Measurements from ENCODE around the gene IVD. TPM values are rescaled to one million over a fixed set of nuclear protein-coding genes. Genes with fewer than 3 reads are reported as not detected.

IVD gene
- total and polyA plus RNA-seq, 9 of the 15 experiments (the other 6 are each of a cell fraction or from before 2014, with no cell fraction given), result 0.15 to 4.5 (median 2.4) TPM

DNA sequence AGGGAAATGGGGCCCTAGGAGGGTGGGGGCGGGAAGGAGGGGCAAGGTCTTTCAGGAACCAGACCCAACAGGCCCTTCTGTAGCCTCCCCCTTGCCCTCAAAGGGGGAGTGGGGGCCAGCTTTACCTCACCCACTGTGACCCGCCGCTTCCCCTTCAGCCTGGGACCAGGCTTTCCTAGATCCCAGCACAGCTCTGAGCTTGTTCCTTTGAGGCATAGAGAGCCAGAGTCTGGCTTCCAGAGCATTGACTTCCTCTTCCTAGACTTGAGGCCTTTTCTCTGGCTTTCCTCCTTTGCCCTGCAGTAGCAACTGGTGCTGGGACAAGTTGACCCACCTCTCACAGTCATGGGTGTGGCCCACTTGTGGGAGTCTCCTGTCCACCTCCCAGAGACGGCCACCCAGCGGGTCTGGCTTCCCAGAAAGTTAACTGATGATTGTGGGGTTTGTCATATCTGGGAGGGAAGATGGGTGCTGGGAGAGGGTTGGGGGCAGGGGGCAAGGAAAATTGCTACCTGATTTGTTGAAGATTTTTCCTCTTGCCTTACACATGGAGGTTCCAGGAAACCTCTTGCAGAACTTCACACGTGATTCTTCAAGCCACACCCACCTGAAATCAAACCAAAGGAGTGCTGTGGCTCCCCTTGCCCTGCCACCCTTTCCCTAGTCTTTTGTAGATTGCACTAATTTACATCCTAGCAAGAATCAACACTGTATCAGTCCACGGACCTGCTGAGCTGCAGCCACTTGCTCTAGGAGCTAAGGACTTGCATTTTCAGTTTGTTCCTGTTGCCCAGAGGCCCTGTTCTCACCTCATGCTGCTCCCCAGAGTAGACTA lies 61.0 kb downstream of the IVD start:
- 38% methylated on average over 7 of the region's 7 CpGs for WGBS (ENCODE audit: insufficient coverage, low coverage, missing lambda C conversion rate)
- Histone ChIP-seq H2AFZ (ENCODE audit: low read depth, low read length) (no peak overlapping the region), H3K9me1 (ENCODE audit: control insufficient read depth, insufficient read depth, low read length) (no peaks in the 10 kb centered on the region), H3K4me3 (no peak overlapping the region), H3K79me2 (ENCODE audit: control insufficient read depth, insufficient read depth, low read length) (peaks cover 4% of the 10 kb centered on the region; the same call in 1 of the 3 replicates), H3K4me2 (ENCODE audit: insufficient read depth, low read length) (no peak overlapping the region), H3K4me1 (replicated peaks in 1 of 2; ENCODE audit: control insufficient read depth in 2 of 2, insufficient read depth in 2 of 2, low read length in 2 of 2) (peaks cover 30 to 44% of the 10 kb centered on the region in 2 experiments), H3K36me3 (ENCODE audit: control insufficient read depth, insufficient read depth, low read length) (peaks cover 63% of the 10 kb centered on the region), H3K9ac (ENCODE audit: insufficient read depth in 1 of 2, low read depth in 2 of 2, low read length in 2 of 2) (peak overlapping the region in 1 of 2 experiments; percentile 79; a peak in 2 of 4 replicates), H3K27me3 (ENCODE audit: control insufficient read depth in 2 of 2, insufficient read depth in 2 of 2, low read length in 2 of 2) (no peaks in the 10 kb centered on the region), H3K9me3 (replicated peaks; ENCODE audit: control insufficient read depth, insufficient read depth, low read depth, low read length) (no peaks in the 10 kb centered on the region), H4K20me1 (replicated peaks; ENCODE audit: control insufficient read depth, insufficient read depth, low read length) (no peaks in the 10 kb centered on the region; the same call in 1 of the 2 replicates), H3K27ac (ENCODE audit: extremely low read depth, low read depth, low read length) (no peak overlapping the region; the same call in 2 of the 3 replicates)
- ChIA-PET POLR2A (interaction anchor here (0.7 to 1.1 kb wide), 3 partner anchors 10 to 14 kb away, joined by 3 read pairs; no protein-coding TSS in a partner anchor), CTCF (ENCODE audit: low intra/inter-chr PET ratio) (no interaction called here)
- intact Hi-C loops (cut with micrococcal nuclease), result no loop called here
- TF ChIP-seq RAD51 (IDR thresholded peaks at IDR 0.05; ENCODE audit: borderline replicate concordance, low read depth) (0 out of 2 replicates have a peak, but pooled peaks have one; percentile 23), MYC (IDR thresholded peaks at IDR 0.05; ENCODE audit: low read depth, low read length) (0 out of 2 replicates have a peak, but pooled peaks have one; percentile 18), MYC (CRISPR knock-in tag; IDR thresholded peaks at IDR 0.05; ENCODE audit: borderline replicate concordance, low read depth) (no peak), PHF8 (IDR thresholded peaks at IDR 0.05; ENCODE audit: borderline replicate concordance, low read length) (no peak), CSDE1 (IDR thresholded peaks at IDR 0.05) (no peak), RCOR1 (IDR thresholded peaks at IDR 0.05; ENCODE audit: borderline replicate concordance in 1 of 2, low read depth in 2 of 2, low read length in 2 of 2) (peak in 1 of 2 experiments; percentile 23; a peak in 1 of 4 replicates), KLF1 (tag; IDR thresholded peaks at IDR 0.05) (peak; percentile 32; the same call in 1 of the 2 replicates), POLR2G (IDR thresholded peaks at IDR 0.05; ENCODE audit: low read depth, low read length) (0 out of 2 replicates have a peak, but pooled peaks have one; percentile 4), HDAC2 (IDR thresholded peaks at IDR 0.05) (peak; percentile 25; the same call in 1 of the 2 replicates), CTBP1 (IDR thresholded peaks at IDR 0.05; ENCODE audit: borderline replicate concordance) (peak; percentile 22; the same call in 1 of the 2 replicates), ZNF766 (CRISPR knock-in tag; conservative IDR thresholded peaks at IDR 0.05) (peak; percentile 90), SPI1 (IDR thresholded peaks at IDR 0.05; ENCODE audit: borderline replicate concordance, low read depth, low read length) (peak; percentile 75; the same call in 1 of the 2 replicates)
- TF ChIP-seq, protein P1, sequence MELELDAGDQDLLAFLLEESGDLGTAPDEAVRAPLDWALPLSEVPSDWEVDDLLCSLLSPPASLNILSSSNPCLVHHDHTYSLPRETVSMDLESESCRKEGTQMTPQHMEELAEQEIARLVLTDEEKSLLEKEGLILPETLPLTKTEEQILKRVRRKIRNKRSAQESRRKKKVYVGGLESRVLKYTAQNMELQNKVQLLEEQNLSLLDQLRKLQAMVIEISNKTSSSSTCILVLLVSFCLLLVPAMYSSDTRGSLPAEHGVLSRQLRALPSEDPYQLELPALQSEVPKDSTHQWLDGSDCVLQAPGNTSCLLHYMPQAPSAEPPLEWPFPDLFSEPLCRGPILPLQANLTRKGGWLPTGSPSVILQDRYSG (tag; conservative IDR thresholded peaks at IDR 0.05; ENCODE audit: low read depth), result no peak
- TF ChIP-seq, protein P2, sequence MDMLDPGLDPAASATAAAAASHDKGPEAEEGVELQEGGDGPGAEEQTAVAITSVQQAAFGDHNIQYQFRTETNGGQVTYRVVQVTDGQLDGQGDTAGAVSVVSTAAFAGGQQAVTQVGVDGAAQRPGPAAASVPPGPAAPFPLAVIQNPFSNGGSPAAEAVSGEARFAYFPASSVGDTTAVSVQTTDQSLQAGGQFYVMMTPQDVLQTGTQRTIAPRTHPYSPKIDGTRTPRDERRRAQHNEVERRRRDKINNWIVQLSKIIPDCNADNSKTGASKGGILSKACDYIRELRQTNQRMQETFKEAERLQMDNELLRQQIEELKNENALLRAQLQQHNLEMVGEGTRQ (CRISPR knock-in tag; IDR thresholded peaks at IDR 0.05), result peak; percentile 30; the same call in 1 of the 2 replicates
- TF ChIP-seq, protein P3, sequence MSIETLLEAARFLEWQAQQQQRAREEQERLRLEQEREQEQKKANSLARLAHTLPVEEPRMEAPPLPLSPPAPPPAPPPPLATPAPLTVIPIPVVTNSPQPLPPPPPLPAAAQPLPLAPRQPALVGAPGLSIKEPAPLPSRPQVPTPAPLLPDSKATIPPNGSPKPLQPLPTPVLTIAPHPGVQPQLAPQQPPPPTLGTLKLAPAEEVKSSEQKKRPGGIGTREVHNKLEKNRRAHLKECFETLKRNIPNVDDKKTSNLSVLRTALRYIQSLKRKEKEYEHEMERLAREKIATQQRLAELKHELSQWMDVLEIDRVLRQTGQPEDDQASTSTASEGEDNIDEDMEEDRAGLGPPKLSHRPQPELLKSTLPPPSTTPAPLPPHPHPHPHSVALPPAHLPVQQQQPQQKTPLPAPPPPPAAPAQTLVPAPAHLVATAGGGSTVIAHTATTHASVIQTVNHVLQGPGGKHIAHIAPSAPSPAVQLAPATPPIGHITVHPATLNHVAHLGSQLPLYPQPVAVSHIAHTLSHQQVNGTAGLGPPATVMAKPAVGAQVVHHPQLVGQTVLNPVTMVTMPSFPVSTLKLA (conservative IDR thresholded peaks at IDR 0.05), result 0 out of 4 replicates have a peak, but pooled peaks of 1 of the 2 experiments have one; percentile 27
- BruUV-seq (replicated peaks), result no TSS peak
- in situ Hi-C loops (cut with MboI), result no loop called here
- DNase-seq (ENCODE audit: extremely low read depth in 1 of 4, low spot score in 3 of 4) (peak in 2 of 4 experiments; percentile 49 to 55), ATAC-seq (0 out of 3 replicates have a peak, but pooled peaks have one; percentile 8), FAIRE-seq (peak; percentile 82)
